NT2/D1 (cell line): ENCODE data around the gene FGF1.

Experiments
- SUZ12 ChIP-seq: IDR thresholded peaks from 2 replicates; pipeline ENCODE4 v1.6.1; 2011; ENCODE audit not compliant: insufficient read length, insufficient read depth; ENCODE audit errors: extremely low read depth
- YY1 ChIP-seq: IDR thresholded peaks from 2 replicates; pipeline ENCODE4 v1.6.1; 2011; ENCODE audit not compliant: insufficient read length, insufficient read depth

GRCh38 chr5:142670804-142671203, 15.1 kb downstream of the FGF1 start:
- TF ChIP-seq SUZ12 (no peak), YY1 (no peak)
